DOHH2 (cell line): ENCODE data around the gene POP4.

Experiments used
- CTCF ChIP-seq: fragments of 200-600 bp; sonication (generic); IDR thresholded peaks from one replicate; pipeline ENCODE4 v1.5.1; 2014; ENCODE audit warnings: antibody characterized with exemption, mild to moderate bottlenecking, low read depth, low read length; ENCODE audit not compliant: poor library complexity, severe bottlenecking
- EZH2phosphoT487 ChIP-seq: fragments of 200-600 bp; sonication (generic); IDR thresholded peaks from 2 replicates; pipeline ENCODE4 v1.6.1; 2017; ENCODE audit warnings: borderline replicate concordance, mild to moderate bottlenecking, antibody characterized with exemption, low read length, moderate library complexity, mixed read lengths

- TF ChIP-seq CTCF (no peak), EZH2phosphoT487 (no peak)
Observed at GRCh38 chr19:29639086-29639485, 33.0 kb downstream of the POP4 start.
